Peyer's patch (tissue), 4 donors: Measurements from ENCODE around the gene STAU1.

ENCODE experiments used
- POLR2A ChIP-seq, 2 donors: fragments of 450-650 bp; IDR thresholded peaks; one replicate each; pipeline ENCODE4 v1.5.1; 2017; ENCODE audit warnings: antibody characterized with exemption in 2 of 2, mild to moderate bottlenecking in 2 of 2, moderate library complexity in 2 of 2
- TF ChIP-seq, protein P1 (sequence below), 6 experiments: fragments of 450-650 bp in 4 of 6; fragments of 200-600 bp in 2 of 6; sonication (generic) in 1 of 6; IDR thresholded peaks; one replicate each; pipeline ENCODE4 v1.5.1; 2017 to 2019; ENCODE audit warnings: antibody characterized with exemption in 6 of 6, mild to moderate bottlenecking in 3 of 6, moderate library complexity in 1 of 6

DNA sequence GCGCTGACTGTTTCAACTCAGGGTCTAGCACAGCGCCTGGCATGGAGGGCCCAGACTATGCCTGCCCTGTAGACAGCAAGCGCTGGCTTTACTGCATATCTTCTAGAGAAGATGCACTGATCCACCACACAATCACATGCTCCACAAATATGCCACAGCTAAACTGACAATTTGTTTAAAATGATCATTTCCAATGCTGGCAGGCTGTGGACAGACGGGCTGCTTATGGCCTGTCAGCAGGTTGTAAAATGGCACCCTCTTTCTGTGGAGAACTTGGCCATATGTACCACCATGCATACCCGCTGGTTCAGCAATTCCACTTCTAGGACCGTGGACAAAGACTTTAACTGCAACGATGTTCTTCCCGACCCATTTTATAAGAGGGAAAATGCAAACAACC is 40.8 kb downstream of the STAU1 start:
- TF ChIP-seq, protein P1, sequence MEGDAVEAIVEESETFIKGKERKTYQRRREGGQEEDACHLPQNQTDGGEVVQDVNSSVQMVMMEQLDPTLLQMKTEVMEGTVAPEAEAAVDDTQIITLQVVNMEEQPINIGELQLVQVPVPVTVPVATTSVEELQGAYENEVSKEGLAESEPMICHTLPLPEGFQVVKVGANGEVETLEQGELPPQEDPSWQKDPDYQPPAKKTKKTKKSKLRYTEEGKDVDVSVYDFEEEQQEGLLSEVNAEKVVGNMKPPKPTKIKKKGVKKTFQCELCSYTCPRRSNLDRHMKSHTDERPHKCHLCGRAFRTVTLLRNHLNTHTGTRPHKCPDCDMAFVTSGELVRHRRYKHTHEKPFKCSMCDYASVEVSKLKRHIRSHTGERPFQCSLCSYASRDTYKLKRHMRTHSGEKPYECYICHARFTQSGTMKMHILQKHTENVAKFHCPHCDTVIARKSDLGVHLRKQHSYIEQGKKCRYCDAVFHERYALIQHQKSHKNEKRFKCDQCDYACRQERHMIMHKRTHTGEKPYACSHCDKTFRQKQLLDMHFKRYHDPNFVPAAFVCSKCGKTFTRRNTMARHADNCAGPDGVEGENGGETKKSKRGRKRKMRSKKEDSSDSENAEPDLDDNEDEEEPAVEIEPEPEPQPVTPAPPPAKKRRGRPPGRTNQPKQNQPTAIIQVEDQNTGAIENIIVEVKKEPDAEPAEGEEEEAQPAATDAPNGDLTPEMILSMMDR (IDR thresholded peaks at IDR 0.05): no peak
- TF ChIP-seq POLR2A (IDR thresholded peaks at IDR 0.05): no peak
